H4 (cell line): Measurements from ENCODE around the gene C2orf92. TPM values are rescaled to one million over a fixed set of nuclear protein-coding genes. Genes with fewer than 3 reads are reported as not detected.
"Not testable (repeated sequence)": the region's sequence is repeated elsewhere in the genome, so short reads cannot be mapped to it uniquely, and the experiment has no call there.

Experiments used
- DNase-seq: peaks from one replicate; pipeline ENCODE4 v3.0.0-alpha.2; 2015; ENCODE audit warnings: low spot score
- total RNA-seq: library from RNA; depleted of rRNA; stranded (reverse); fragments of >200 nt; shearing (Covaris generic); gene quantifications from 2 replicates; pipeline ENCODE4 v1.2.3, GENCODE V29; 2014

Gene C2orf92
- total RNA-seq, 1 experiment from 2014 or later = 1.6 TPM

- no peak for DNase-seq
These were observed 24.0 kb downstream of the C2orf92 start for GRCh38 chr2:97693476-97693875.

DNA sequence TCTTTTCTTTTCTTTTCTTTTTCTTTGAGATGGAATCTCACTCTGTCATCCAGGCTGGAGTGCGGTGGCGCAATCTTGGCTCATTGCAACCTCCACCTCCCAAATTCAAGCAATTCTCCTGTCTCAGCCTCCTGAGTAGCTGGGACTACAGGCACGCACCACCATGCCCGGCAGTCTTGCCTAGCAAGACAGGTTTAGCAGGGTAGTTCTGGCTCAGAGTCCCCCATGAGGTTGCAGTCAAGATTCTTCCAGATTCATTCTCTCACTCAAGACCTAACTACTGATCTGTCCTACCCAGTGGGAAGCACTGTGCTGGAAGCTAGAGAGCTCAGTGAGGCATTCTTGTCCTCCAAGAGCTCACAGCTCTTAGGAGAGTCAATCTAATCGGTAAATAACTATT is 26.2 kb downstream of the C2orf92 start:
- DNase-seq = no peak

DNA sequence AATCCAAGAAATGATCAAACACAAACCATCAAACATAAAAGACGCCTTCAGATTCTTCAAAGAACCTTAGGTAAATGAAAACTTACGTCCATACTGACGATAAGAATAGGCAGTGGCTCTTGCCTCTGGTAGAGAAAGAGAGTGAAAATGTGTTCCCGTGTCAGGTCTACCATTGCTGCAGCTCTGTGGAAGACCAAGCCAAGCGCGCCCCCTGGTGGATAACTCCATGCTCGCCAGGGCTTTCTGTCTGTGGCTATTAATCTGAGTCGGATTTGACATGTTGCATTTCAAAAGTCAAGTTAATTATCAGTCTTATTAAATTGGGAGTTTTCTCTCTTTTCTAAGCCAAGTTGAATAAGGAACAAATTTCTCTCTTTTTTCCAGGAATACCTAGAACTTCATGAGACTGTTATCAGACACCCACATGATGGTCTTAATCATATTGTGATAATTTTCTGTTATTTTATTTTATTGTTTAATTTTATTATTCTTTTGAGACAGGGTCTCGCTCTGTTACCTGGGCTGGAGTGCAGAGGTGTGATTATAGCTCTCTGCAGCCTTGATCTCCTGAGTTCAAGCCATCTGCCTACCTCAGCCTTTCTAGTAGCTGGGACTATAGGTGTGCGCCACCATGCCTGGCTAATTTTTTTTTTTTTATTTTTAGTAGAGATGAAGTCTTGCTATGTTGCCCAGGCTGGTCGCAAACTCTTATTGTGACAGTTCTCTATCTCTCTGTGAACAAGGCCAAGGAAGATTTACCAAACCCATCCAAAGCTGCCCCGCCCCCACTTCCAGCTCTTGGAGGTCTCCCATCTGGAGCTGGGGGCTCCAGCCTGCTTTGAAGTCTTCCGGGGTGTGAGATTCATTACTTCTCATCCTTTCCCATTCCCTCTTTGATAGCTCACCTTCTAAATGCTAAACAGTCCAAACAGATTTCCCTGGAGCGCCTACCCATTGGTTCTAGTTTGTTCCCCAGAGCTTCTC is 28.0 kb downstream of the C2orf92 start:
- DNase-seq = peak; percentile 63

DNA sequence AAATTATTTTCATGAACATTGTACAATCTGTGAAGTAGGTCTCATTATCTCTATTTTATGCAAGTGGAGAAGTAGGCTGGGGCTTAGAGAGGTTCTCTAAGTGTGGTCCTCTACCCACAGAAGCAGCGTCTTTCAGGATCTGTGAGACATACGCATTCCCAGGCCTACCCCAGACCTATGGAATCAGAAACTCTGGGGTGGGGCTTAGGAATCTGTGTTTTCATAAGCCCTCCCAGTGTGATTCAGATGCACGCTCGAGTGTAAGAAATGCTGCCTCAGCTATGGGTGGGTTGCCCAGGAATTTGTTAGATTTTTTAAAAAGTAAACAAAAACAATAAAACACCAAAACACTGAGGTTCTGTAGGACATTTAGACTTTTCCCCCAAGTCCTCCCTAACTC is 29.0 kb downstream of the C2orf92 start:
- no peak for DNase-seq

DNA sequence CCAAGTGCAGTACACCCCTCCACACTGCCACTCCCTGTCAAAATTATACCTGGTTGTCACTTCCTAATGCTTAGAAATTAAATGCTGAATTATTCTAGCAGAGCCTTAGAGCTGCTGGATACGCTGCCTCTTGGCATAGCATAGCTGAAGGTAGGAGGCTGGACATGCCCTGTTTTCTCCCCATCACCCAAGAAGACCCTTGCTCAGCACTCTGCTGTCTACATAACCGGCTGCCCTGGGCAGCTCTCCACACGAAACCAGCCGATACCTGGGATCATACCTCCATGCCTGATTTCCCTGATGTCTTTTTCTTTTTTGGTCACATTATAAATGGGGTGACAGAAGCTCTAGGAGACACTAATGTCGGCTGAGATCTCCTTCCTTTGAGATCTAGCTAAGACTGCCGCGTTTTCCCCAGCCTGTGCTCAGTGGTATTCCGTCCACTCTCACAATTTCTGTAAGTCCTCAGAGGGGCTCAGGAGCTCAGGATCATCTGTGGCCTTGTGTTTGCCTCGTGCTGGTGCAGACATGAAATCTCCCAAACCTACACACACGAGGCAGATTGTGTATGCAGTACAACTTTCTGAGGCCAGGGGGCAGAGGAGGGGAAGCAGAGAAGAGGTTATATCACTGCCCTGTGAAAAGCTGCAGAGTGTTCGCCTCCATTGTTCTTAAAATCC is 30.4 kb downstream of the C2orf92 start:
- DNase-seq = peak; percentile 50

DNA sequence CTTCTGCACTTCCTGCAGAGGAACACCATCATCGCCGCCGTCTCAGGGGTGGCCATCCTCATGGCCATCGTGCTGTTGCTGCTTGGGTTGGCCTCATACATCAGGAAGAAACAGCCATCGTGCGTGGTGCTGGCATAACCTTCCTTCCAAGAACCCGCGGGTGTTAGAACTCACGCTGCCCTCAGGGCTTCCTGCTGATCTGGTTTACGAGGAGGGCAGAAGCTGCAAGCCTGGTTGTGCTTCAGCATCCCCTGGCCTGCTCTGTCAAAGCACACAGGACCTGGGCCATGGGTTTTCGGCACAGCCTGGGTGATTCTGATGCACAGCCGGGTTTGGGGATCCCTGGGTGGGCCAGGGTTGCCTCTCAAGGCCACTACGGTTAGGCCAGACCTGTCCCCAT is 31.7 kb downstream of the C2orf92 start:
- no peak for DNase-seq

DNA sequence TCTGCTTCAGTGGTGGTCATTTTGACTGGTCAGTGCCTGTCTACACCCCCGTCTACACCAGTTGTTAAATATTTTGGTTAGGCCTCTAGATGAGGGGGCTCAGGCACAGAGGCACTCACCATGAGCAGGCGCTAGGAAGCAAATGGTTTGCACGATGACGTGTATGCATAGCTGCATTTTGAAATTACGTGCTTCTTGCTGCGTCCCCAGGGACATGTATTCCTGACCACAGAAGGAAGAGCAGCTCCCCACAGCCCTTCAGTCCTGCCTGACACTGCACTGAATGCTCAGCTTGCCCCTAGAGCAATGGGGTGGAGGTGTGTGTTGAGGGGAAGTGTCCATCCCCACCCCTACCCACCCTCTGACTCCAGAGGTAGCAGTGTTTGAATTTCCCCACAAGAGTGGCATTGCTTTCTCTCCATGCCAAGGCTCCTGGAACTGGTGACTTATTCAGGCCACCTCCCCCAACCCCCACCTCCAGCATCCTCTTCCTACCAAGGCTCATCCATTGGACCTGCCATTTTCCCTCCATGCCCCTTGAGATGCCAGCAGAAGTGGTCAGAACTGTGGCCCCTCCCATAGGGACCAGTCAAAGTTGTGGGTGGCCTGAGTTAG is 32.4 kb downstream of the C2orf92 start:
- DNase-seq = no peak

DNA sequence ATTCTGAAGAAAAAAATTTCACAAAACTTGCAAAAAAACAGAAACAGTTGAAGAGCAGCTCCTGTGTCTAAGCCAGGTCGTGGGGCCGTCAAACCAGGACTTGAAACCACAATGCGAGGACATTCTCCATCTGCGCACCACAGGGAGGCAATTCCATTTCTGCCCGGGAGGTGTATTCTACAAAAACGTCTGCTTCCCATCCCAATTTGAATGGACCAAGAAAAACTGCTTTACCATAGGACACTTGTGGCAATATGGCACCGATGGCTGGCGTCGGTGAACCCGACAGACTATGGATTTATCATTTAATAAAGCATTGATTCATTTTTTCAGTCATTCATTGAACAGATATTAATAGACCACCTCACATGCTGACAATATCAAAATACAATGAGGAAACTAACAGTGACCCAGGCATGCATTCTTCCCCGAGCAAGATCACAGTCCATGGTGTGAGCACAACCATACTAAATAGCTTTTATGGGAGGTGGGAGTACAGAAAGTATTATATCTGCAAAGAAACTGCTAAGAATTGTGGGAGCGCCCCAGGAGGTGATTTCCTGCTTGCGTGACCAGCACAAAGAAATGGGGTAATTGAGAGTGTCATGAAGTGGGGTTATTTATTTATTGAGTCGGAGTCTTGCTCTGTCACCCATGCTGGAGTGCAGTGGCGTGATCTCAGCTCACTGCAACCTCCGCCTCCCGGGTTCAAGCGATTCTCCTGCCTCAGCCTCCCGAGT is 33.4 kb downstream of the C2orf92 start:
- DNase-seq = no peak

- DNase-seq = no peak
These were observed 34.2 kb downstream of the C2orf92 start for GRCh38 chr2:97703741-97704140.

- DNase-seq = no peak
These were observed 35.5 kb downstream of the C2orf92 start for GRCh38 chr2:97704989-97705388.

GRCh38 chr2:97706112-97706511 is 36.6 kb downstream of the C2orf92 start:
- no peak for DNase-seq

GRCh38 chr2:97706708-97707345 is 37.3 kb downstream of the C2orf92 start:
- no peak for DNase-seq

DNA sequence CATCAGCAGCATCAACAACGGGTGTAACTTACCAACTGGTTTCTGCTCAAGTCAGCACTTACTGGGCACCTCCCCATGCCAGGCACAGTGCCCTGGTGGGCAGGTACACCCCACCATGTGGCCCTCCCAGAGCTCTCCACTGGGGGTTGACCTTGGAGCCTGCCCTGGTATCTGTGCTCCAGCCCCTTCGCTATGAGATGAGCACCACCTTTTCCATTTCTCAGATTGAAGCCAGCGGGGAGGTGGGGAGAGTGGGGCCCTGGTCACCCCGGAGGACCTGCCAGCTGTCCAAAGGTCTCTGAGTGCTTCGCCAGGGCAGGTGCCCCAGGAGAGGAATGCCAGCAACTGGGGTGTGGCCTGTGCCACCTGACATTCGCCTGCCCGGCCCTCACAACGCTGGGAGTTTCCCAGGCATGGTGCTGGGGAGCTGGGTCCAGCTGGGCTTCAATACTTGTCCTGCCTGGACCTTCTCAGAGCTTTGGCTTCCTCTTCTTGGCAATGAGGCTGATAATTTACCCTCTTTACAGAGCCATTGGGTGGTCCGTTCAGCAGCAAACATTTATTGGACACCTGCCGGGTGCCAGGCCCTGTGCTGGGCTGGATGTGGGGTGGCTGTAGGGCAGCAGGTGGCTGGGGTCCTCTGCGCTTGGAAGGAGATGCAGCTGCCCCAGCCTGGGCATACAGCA is 38.0 kb downstream of the C2orf92 start:
- DNase-seq = no peak

GRCh38 chr2:97708048-97708380 is 38.5 kb downstream of the C2orf92 start:
- no peak for DNase-seq

GRCh38 chr2:97708608-97709007 is 39.1 kb downstream of the C2orf92 start:
- no peak for DNase-seq

GRCh38 chr2:97711394-97711711 is 41.8 kb downstream of the C2orf92 start:
- DNase-seq = no peak

DNA sequence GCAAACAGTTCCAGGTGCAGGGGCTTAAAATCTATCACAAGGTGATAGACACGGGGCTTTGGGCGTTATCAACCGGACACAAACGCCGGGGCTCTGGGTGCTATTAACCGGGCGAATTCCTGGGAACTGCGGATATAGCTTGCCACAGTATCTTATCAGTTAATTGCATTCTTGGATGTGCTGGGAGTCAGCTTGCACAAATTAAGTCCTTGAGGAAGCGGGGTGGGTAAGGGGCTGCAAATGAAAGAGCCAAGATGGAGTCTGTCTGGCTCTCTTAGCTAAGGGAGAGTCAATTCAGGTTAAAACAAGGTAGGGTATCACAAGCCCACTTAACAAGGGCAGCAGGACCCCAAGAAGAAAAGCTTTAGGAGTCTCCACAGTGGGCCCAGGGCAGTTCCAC is 42.7 kb downstream of the C2orf92 start:
- not testable (repeated sequence) for DNase-seq

DNA sequence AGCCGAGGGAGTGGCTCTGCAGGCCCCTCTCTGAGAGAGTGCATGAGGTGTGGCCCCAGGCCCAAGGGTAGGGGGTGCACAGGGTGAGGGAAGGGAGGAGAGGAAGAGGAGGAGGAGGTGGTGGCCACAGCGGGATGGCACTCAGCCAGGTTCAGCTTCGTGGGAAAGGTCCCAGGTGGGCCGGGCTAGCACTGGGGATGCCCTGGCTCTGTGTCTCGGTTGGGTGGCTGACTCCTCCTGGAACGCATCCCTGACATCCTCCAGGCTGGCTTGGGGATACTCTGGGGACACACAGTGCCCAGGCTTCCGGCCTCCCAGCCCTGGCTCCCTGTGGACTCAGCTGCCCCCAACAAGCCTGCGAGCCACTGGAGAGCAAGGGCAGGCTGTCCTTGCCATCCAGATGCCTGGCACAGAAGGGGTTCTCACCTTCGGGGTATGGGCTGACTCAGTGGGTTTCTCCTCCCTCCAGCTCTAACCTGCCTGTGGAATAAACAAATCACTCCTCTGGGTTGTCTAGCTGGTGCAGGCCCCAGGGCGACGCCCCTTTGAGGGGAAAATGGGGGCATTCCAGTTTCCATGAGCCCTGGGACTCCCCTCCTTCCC is 43.3 kb downstream of the C2orf92 start:
- no peak for DNase-seq

DNA sequence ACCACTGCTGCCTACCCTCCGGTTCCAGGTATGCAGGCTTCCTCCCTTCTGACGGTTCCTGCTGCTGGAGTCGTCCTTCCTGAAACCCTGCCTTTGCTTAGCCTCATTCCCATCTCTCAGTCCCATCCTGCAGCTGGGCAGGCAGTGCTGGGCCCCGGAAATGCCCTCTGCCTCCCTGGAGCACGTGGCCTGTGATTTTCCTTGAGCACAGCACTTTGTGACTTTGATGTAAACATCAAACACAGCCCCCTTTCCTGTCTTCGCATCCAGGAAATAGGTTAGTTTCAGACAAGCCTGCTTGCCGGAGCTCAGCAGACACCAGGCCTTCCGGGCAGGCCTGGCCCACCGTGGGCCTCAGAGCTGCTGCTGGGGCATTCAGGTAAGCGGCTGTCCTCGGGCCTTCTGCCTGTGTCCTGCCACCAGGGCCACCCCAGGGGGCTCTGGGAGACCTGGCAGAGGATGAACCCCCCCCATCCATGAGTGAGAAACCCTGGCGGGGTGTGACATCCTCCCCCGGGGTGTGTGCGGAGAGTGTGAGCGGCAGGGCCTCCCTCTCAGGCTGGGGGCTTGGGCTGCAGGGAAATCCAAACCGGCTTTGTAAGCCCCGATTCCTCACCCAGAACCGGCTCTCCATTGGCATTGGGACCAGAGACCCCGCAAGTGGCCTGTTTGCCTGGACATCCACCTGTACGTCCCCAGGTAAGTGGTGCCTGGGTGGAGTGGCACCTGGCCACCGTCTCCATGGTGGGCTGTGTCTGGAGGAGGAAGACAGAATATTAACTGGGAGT is 44.0 kb downstream of the C2orf92 start, which contains the start of gene ZAP70:
ZAP70 (plus strand) TSS at position 281 of the 788 bp plus-strand sequence. CDS start 10,461 bp downstream, outside the sequence.
- no peak for DNase-seq
